Loucy (cell line): ENCODE measurements around the gene SLC35G2.
"Not testable (repeated sequence)": the region's sequence is repeated elsewhere in the genome, so short reads cannot be mapped to it uniquely, and the experiment has no call there.

Experiments
- H2AFZ ChIP-seq: fragments of 200-600 bp; sonication (generic); 2 replicates; pipeline ENCODE4 v1.6.0; 2016; ENCODE audit warnings: antibody characterized with exemption, mild to moderate bottlenecking, low read length, moderate library complexity
- H3F3A ChIP-seq: fragments of 200-600 bp; 2 replicates; pipeline ENCODE4 v1.6.0; 2016; ENCODE audit warnings: antibody characterized with exemption, low read depth, mild to moderate bottlenecking
- H3K27me3 ChIP-seq: fragments of 200-600 bp; sonication (generic); 2 replicates; pipeline ENCODE4 v1.6.1; 2014; ENCODE audit warnings: low read length, mild to moderate bottlenecking; ENCODE audit not compliant: insufficient read depth, poor library complexity, severe bottlenecking
- H3K36me3 ChIP-seq: fragments of 200-600 bp; sonication (generic); 2 replicates; pipeline ENCODE4 v1.6.1; 2016; ENCODE audit warnings: low read length; ENCODE audit not compliant: insufficient read depth
- H3K4me1 ChIP-seq: fragments of 200-600 bp; sonication (generic); 2 replicates; pipeline ENCODE4 v1.5.1; 2014; ENCODE audit warnings: low read length, mild to moderate bottlenecking; ENCODE audit not compliant: insufficient read depth, poor library complexity, severe bottlenecking
- H3K4me2 ChIP-seq: fragments of 200-600 bp; sonication (generic); 2 replicates; pipeline ENCODE4 v1.6.0; 2014; ENCODE audit warnings: antibody characterized with exemption, low read length, low read depth, mild to moderate bottlenecking; ENCODE audit not compliant: poor library complexity, severe bottlenecking
- H3K4me3 ChIP-seq: fragments of 200-600 bp; sonication (generic); 2 replicates; pipeline ENCODE4 v1.5.1; 2014; ENCODE audit warnings: low read length, mild to moderate bottlenecking, mixed read lengths; ENCODE audit not compliant: poor library complexity, severe bottlenecking
- H3K79me2 ChIP-seq: fragments of 200-600 bp; sonication (generic); 2 replicates; pipeline ENCODE4 v1.6.1; 2014; ENCODE audit warnings: low read length; ENCODE audit not compliant: insufficient read depth
- H3K9ac ChIP-seq: fragments of 200-600 bp; sonication (generic); 2 replicates; pipeline ENCODE4 v1.6.0; 2014; ENCODE audit warnings: mild to moderate bottlenecking, low read depth, low read length, moderate library complexity; ENCODE audit not compliant: poor library complexity, severe bottlenecking
- H3K9me2 ChIP-seq: fragments of 200-600 bp; sonication (generic); replicated peaks from 2 replicates; pipeline ENCODE4 v1.6.1; 2016; ENCODE audit warnings: low read depth, low read length, mixed read lengths
- H3K9me3 ChIP-seq: fragments of 200-600 bp; sonication (generic); 2 replicates; pipeline ENCODE4 v1.6.1; 2014; ENCODE audit warnings: mild to moderate bottlenecking, antibody characterized with exemption, low read length, low read depth; ENCODE audit not compliant: insufficient read depth
- H4K20me1 ChIP-seq: fragments of 200-600 bp; sonication (generic); 2 replicates; pipeline ENCODE4 v1.6.0; 2014; ENCODE audit warnings: antibody characterized with exemption, low read length, mild to moderate bottlenecking; ENCODE audit not compliant: insufficient read depth, poor library complexity, severe bottlenecking
- CTCF ChIP-seq: fragments of 200-600 bp; sonication (generic); conservative IDR thresholded peaks from 2 replicates; pipeline ENCODE4 v1.5.1; 2014; ENCODE audit warnings: mild to moderate bottlenecking, antibody characterized with exemption, low read length
- EZH2phosphoT487 ChIP-seq: fragments of 200-600 bp; IDR thresholded peaks from 2 replicates; pipeline ENCODE4 v1.6.1; 2018; ENCODE audit warnings: antibody characterized with exemption, mild to moderate bottlenecking, moderate library complexity, borderline replicate concordance

Gene SLC35G2

GRCh38 chr3:136861890-136862616, 43.1 kb downstream of the SLC35G2 start, which contains the start of gene NCK1:
TSS of gene NCK1 (plus strand) at chr3:136862208. CDS start at chr3:136928002, 65,794 bp downstream.
- no peaks in the 10 kb centered on the region for H3K9me2 ChIP-seq
- H3K4me3 ChIP-seq: peak within 1 kb of the TSS; percentile 91
- peaks cover 52% of the 10 kb centered on the region for H4K20me1 ChIP-seq
- H3K4me1 ChIP-seq: peaks cover 21% of the 10 kb centered on the region
- 0 out of 2 replicates have a peak, but pooled peaks cover 4% of the 10 kb centered on the region for H3F3A ChIP-seq
- peaks cover 93% of the 10 kb centered on the region for H3K79me2 ChIP-seq
- H3K9ac ChIP-seq: peak within 1 kb of the TSS; percentile 86
- no peaks in the 10 kb centered on the region for H3K36me3 ChIP-seq
- H3K9me3 ChIP-seq: no peaks in the 10 kb centered on the region; the same call in 1 of the 2 replicates
- no peaks in the 10 kb centered on the region for H3K27me3 ChIP-seq
- no peak for TF ChIP-seq EZH2phosphoT487
- peak; percentile 45 for TF ChIP-seq CTCF
- H2AFZ ChIP-seq: peak within 1 kb of the TSS; percentile 81
- H3K4me2 ChIP-seq: peak within 1 kb of the TSS; percentile 99

- Histone ChIP-seq H3K79me2 (peaks cover 96% of the 10 kb centered on the region), H3K4me1 (peaks cover 28% of the 10 kb centered on the region)
- TF ChIP-seq EZH2phosphoT487 (no peak), CTCF (no peak; the same call in 1 of the 2 replicates)
Observed at GRCh38 chr3:136862617-136863322, 43.8 kb downstream of the SLC35G2 start.

GRCh38 chr3:136869282-136869681, 50.4 kb downstream of the SLC35G2 start:
- Histone ChIP-seq H3K27me3 (no peaks in the 10 kb centered on the region), H3K9me2 (no peaks in the 10 kb centered on the region), H3K36me3 (peaks cover 50% of the 10 kb centered on the region), H3F3A (no peaks in the 10 kb centered on the region), H3K4me3 (peak overlapping the region; percentile 7), H3K9ac (no peak overlapping the region), H4K20me1 (peaks cover 69% of the 10 kb centered on the region), H3K9me3 (peaks cover 12% of the 10 kb centered on the region; the same call in 1 of the 2 replicates), H3K79me2 (peaks cover 99% of the 10 kb centered on the region), H3K4me2 (peak overlapping the region; percentile 64), H2AFZ (no peak overlapping the region), H3K4me1 (peaks cover 25% of the 10 kb centered on the region)
- TF ChIP-seq EZH2phosphoT487 (no peak), CTCF (no peak)

More at GRCh38 chr3:136862617-136863322, 43.8 kb downstream of the SLC35G2 start:
- H3K36me3 ChIP-seq: no peaks in the 10 kb centered on the region
- H3K4me3 ChIP-seq: peak overlapping the region; percentile 91
- peak overlapping the region; percentile 86 for H3K9ac ChIP-seq
- H4K20me1 ChIP-seq: peaks cover 59% of the 10 kb centered on the region
- peak overlapping the region; percentile 99 for H3K4me2 ChIP-seq
- no peaks in the 10 kb centered on the region; the same call in 1 of the 2 replicates for H3K9me3 ChIP-seq
- H3F3A ChIP-seq: 0 out of 2 replicates have a peak, but pooled peaks cover 4% of the 10 kb centered on the region
- H3K9me2 ChIP-seq: no peaks in the 10 kb centered on the region
- H2AFZ ChIP-seq: peak overlapping the region; percentile 77
- H3K27me3 ChIP-seq: no peaks in the 10 kb centered on the region

- H2AFZ ChIP-seq, H3K27me3 ChIP-seq, H3K9ac ChIP-seq, H3K4me2 ChIP-seq, H3K4me3 ChIP-seq, H3K9me2 ChIP-seq, H3F3A ChIP-seq: not testable (repeated sequence)
- peaks cover 18% of the 10 kb centered on the region; the same call in 1 of the 2 replicates for H3K9me3 ChIP-seq
- H4K20me1 ChIP-seq: peaks cover 52% of the 10 kb centered on the region
- peaks cover 90% of the 10 kb centered on the region for H3K79me2 ChIP-seq
- H3K4me1 ChIP-seq: peaks cover 19% of the 10 kb centered on the region
- peaks cover 58% of the 10 kb centered on the region for H3K36me3 ChIP-seq
Observed at GRCh38 chr3:136872258-136872657, 53.3 kb downstream of the SLC35G2 start.

- H3K9me3 ChIP-seq: peaks cover 20% of the 10 kb centered on the region; the same call in 1 of the 2 replicates
- H3K9ac ChIP-seq, H3F3A ChIP-seq, H3K27me3 ChIP-seq, H3K36me3 ChIP-seq, H2AFZ ChIP-seq, H3K4me3 ChIP-seq, H3K9me2 ChIP-seq, H3K4me2 ChIP-seq: not testable (repeated sequence)
- H4K20me1 ChIP-seq: peaks cover 34% of the 10 kb centered on the region
- H3K4me1 ChIP-seq: peaks cover 38% of the 10 kb centered on the region
- H3K79me2 ChIP-seq: peaks cover 88% of the 10 kb centered on the region
Observed at GRCh38 chr3:136879510-136879909, 60.6 kb downstream of the SLC35G2 start.
